Duodenal mucosa (tissue), 2 donors: ENCODE measurements around the gene RASGRF2.

Source experiments
- H3K27ac ChIP-seq: one replicate; pipeline ENCODE4 v1.7.0; 2013; ENCODE audit warnings: low read depth, low read length
- H3K27me3 ChIP-seq, 2 donors: one replicate each; pipeline ENCODE4 v1.7.0; 2013; ENCODE audit warnings: low read length in 2 of 2, control low read depth in 1 of 2; ENCODE audit not compliant: insufficient read depth in 2 of 2, control insufficient read depth in 1 of 2
- H3K36me3 ChIP-seq, 2 donors: one replicate each; pipeline ENCODE4 v1.7.0; 2013; ENCODE audit warnings: low read length in 2 of 2, control low read depth in 1 of 2; ENCODE audit not compliant: insufficient read depth in 2 of 2, control insufficient read depth in 1 of 2
- H3K4me1 ChIP-seq, 2 donors: one replicate each; pipeline ENCODE4 v1.7.0; 2013; ENCODE audit warnings: low read length in 2 of 2, control low read depth in 1 of 2; ENCODE audit not compliant: insufficient read depth in 2 of 2, control insufficient read depth in 1 of 2
- H3K4me3 ChIP-seq, 2 donors: one replicate each; pipeline ENCODE4 v1.7.0; 2013; ENCODE audit warnings: low read length in 2 of 2, low read depth in 1 of 2
- H3K9ac ChIP-seq, 2 donors: one replicate each; pipeline ENCODE4 v1.7.0; 2013; ENCODE audit warnings: low read length in 2 of 2, low read depth in 1 of 2
- H3K9me3 ChIP-seq, 2 donors: one replicate each; pipeline ENCODE4 v1.7.0; 2013; ENCODE audit warnings: low read length in 2 of 2, control low read depth in 1 of 2; ENCODE audit not compliant: control insufficient read depth in 1 of 2

RASGRF2 gene

DNA sequence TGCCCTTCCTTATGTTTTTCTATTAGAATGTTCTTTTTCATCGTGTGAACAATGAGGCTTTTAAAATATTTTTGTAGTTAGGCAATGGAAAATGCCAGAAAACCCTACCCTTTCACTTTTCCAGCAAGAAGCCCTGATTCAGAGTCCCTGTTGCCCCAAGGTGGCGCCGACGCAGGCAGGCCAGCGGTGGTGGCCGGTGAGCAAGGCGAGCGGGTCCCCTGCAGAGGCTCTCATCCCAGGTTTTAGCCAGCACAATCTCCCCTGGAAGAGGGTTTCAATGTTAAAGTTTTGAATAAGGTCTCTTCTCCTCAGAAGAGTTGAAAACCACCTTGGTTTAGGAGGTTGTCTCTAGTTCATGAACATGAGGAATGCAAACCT, 232.2 kb downstream of the RASGRF2 start:
- no peaks in the 10 kb centered on the region for H3K9me3 ChIP-seq
- no peak overlapping the region for H3K27ac ChIP-seq
- H3K9ac ChIP-seq: no peak overlapping the region
- no peak overlapping the region for H3K4me3 ChIP-seq
- no peaks in the 10 kb centered on the region for H3K36me3 ChIP-seq
- peaks cover 4 to 7% of the 10 kb centered on the region in 2 donors for H3K4me1 ChIP-seq
- no peaks in the 10 kb centered on the region for H3K27me3 ChIP-seq

DNA sequence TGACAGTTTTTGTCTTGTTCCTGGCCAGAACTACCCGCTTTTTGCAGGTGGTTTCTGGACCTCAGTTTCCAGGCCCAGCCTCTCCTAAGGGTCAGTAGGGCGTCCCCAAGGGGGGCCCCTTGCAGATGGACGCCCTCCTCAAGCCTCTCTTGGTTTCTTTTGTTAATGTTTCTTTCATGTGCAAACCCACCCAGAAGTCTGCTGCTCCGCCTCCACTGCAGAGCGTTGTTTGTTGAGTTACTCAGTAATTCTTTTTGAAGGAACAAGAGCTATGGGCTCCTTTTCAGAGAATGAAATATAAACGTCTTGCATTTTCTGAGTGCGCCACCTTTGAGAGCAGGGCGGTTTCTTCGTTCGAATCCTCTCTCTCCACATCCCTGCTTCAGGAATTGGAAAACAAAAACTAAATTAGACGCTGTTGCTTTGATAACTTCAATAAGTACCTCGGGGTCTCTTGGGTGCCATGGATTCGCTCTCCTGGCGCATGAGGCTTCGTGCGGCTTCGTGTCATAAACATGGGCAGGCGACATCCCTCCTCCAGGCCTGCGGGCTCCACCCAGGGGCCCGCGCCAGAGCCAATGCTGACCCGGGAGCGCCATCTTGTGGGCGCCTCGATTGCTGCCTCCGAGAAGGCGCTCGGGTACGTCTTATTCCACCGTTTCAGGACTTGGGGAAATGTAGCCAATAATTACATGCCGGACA, 234.6 kb downstream of the RASGRF2 start:
- no peaks in the 10 kb centered on the region for H3K9me3 ChIP-seq
- H3K9ac ChIP-seq: no peak overlapping the region
- H3K27ac ChIP-seq: no peak overlapping the region
- peaks cover 7% of the 10 kb centered on the region in 2 donors for H3K4me1 ChIP-seq
- H3K36me3 ChIP-seq: no peaks in the 10 kb centered on the region
- H3K4me3 ChIP-seq: peak overlapping the region in 1 of 2 donors; percentile 16
- H3K27me3 ChIP-seq: no peaks in the 10 kb centered on the region

DNA sequence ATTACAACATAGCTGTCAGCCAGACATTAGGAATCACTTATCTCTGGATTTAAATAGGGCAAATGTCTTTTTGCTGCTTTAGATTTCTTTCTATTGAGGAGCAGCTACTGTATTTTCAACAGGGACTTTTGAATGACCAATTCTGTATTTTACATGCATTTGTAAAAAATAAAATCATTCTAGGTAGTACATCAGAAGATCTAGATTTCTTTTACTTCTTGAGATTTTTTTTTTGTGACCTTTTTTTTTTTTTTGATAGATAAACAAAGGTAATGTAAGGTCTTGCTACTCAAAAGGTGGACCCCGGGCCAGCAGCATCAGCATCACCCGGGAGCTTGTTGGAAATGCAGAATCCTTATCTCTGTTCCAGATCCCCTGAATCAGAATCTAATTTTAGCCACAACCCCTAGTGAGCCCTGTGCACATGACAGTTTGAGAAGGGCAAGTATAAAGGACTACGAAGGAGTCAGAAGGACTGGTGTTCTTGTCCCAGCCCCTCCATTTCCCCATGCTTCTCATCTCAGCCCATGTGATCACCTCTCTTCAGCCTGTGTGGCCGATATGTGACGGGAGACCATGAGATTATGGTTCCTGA, 235.3 kb downstream of the RASGRF2 start:
- Histone ChIP-seq H3K27ac (no peak overlapping the region), H3K4me1 (peaks cover 7% of the 10 kb centered on the region in 2 donors), H3K36me3 (no peaks in the 10 kb centered on the region), H3K9ac (no peak overlapping the region), H3K4me3 (no peak overlapping the region), H3K27me3 (no peaks in the 10 kb centered on the region), H3K9me3 (no peaks in the 10 kb centered on the region)

DNA sequence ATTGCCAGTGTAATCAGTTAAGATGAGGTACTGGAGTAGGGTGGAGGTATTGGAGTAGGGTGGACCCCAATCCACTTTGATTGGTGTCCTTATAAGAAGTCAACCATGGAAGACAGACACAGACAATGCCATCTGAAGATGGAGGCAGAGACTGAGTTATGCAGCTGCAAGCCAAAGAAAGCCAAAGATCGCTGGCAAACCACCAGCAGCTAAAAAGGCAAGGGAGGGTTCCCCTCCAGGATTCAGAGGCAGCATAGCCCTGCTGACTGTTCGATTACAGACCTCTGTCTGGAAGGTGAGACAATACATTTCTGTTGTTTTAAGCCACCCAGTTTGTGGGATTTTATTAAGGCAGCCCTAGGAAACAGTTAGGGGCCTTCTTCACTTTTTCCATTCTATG, 242.5 kb downstream of the RASGRF2 start:
- Histone ChIP-seq H3K27ac (no peak overlapping the region), H3K36me3 (no peaks in the 10 kb centered on the region), H3K9ac (no peak overlapping the region), H3K4me3 (no peak overlapping the region), H3K9me3 (no peaks in the 10 kb centered on the region), H3K27me3 (no peaks in the 10 kb centered on the region), H3K4me1 (peaks cover 0 to 4% of the 10 kb centered on the region in 2 donors)

DNA sequence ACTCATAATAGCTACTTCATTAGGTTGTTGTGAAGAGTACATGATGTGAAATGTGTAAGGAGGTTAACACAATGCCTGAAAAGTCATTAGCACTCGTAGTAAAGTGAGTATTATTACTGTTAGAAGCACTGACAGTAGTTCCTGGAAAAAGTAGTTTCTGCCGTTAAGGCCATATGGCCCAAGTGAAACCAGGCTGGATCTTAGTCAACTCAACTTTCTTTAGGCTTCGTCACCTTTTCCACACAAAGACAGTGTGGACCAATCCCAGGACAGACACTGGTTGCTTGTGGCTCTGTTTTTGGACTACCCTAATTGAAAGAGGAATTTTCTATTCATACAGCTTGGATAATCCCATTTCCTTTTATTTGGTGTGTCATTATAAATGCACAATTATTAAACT, 243.6 kb downstream of the RASGRF2 start:
- H3K9ac ChIP-seq: no peak overlapping the region
- no peaks in the 10 kb centered on the region for H3K9me3 ChIP-seq
- H3K27ac ChIP-seq: no peak overlapping the region
- no peaks in the 10 kb centered on the region for H3K27me3 ChIP-seq
- no peak overlapping the region for H3K4me3 ChIP-seq
- peaks cover 0 to 4% of the 10 kb centered on the region in 2 donors for H3K4me1 ChIP-seq
- no peaks in the 10 kb centered on the region for H3K36me3 ChIP-seq

DNA sequence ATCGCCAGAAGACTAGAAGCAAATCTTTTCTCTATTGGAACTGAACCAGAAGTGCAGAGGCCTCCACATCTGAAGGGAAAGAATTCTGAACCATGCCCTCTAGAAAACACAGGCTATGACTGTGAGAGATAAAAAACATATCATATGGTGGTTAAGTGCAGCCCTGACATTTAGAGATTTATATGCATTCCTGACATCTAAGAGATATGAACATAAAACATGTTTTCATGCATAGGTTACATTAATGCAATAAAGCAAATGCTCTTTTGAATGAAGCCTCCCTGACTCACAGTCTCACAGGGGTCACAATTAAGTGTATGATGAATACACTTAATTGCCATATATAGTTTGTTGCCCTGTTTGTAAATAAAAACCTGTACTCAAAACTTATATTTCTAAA, 244.0 kb downstream of the RASGRF2 start:
- Histone ChIP-seq H3K36me3 (peaks cover 0 to 3% of the 10 kb centered on the region in 2 donors), H3K27me3 (no peaks in the 10 kb centered on the region), H3K27ac (no peak overlapping the region), H3K9ac (no peak overlapping the region), H3K4me3 (no peak overlapping the region), H3K9me3 (no peaks in the 10 kb centered on the region), H3K4me1 (peaks cover 0 to under 1% of the 10 kb centered on the region in 2 donors)

DNA sequence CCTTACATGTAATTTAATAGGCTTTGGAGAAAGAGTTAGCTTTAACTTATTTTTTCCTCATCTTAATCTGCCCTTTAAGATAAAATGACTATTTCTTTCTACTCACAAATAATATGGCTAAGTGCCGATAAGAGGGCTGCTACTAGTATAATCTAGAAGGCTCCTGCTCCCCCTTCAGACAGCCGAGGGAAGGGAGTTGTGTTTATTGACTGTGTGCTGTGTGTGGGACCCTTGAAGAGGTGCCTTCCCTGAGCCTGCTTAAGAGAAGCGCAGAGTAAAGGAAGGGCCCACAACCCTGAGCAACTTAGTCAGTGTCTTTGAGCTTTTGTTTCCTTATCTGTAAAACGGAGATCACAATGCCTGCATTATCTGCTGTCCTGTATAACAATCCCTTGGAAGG, 244.9 kb downstream of the RASGRF2 start:
- Histone ChIP-seq H3K4me3 (no peak overlapping the region), H3K27ac (no peak overlapping the region), H3K27me3 (no peaks in the 10 kb centered on the region), H3K9ac (no peak overlapping the region), H3K36me3 (peaks cover 0 to 6% of the 10 kb centered on the region in 2 donors), H3K9me3 (no peaks in the 10 kb centered on the region), H3K4me1 (no peaks in the 10 kb centered on the region)

DNA sequence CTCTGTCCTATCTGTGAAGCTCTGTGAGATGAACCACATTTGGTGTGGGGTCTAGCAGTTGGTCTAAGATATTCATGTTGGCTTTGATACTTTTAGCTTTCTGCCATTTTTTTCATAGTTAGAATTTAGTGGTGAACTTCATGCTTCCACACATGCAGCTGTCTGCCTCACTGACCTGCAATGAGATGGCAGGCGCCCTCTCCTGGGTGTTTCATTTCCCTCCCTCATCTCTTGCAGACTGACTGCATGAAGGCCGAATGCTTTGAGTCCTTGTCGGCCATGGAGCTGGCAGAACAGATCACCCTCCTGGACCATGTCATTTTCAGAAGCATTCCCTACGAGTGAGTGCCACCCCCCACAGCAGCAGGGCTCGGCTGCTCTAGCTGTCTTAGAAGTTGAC, 246.8 kb downstream of the RASGRF2 start:
- H3K4me3 ChIP-seq: no peak overlapping the region

DNA sequence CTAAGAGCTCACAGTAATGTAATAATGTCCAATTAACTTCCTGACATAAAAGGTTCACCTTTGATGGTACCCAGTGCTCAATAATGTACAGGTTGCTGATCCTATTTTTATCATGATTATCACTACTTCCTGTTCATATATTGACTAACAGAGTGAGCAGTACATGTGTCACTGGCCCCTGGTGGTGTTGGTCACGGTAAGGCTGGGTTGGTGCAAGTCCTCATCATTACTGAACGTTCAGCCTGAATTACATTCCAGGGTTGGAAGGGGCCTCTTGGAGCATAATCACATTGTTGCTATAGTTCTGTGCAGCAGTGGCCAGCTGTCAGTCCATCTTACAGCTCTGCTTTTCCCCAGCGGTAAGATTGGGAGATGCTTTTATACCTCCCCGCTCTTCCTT, 248.7 kb downstream of the RASGRF2 start:
- Histone ChIP-seq H3K4me3 (no peak overlapping the region), H3K36me3 (peaks cover 0 to 6% of the 10 kb centered on the region in 2 donors), H3K4me1 (peaks cover 7 to 16% of the 10 kb centered on the region in 2 donors), H3K27ac (no peak overlapping the region), H3K27me3 (no peaks in the 10 kb centered on the region), H3K9me3 (no peaks in the 10 kb centered on the region), H3K9ac (no peak overlapping the region)

More for the DNA sequence above, 246.8 kb downstream of the RASGRF2 start:
- H3K27ac ChIP-seq: no peak overlapping the region
- peaks cover 0 to 4% of the 10 kb centered on the region in 2 donors for H3K4me1 ChIP-seq
- H3K27me3 ChIP-seq: no peaks in the 10 kb centered on the region
- no peaks in the 10 kb centered on the region for H3K9me3 ChIP-seq
- H3K9ac ChIP-seq: no peak overlapping the region
- H3K36me3 ChIP-seq: peaks cover 0 to 6% of the 10 kb centered on the region in 2 donors

DNA sequence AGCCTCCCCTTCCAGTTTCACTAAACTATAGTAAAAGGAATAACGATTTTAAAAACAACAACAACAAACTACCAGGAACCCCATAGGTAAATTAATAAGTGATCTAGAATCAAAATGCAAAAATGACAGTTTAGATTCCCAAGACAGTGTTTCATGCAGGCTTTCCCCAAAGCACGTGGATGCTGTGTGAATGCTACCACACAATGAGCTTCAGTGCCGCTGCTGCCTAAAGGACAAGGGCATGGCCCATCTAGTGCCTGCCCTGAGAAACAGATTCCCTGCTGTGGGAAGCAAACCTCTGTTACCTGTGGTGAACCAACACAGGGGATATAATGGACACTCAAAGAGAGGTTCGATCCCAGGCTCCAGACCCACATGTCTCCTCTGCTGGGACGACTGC, 249.2 kb downstream of the RASGRF2 start:
- H3K36me3 ChIP-seq: peaks cover 0 to 6% of the 10 kb centered on the region in 2 donors
- H3K27me3 ChIP-seq: no peaks in the 10 kb centered on the region
- H3K9me3 ChIP-seq: no peaks in the 10 kb centered on the region
- H3K4me3 ChIP-seq: no peak overlapping the region
- H3K4me1 ChIP-seq: peaks cover 7 to 16% of the 10 kb centered on the region in 2 donors
- H3K27ac ChIP-seq: no peak overlapping the region
- no peak overlapping the region for H3K9ac ChIP-seq
